ENCODE results near the gene YY1.

- TF ChIP-seq, protein P1, sequence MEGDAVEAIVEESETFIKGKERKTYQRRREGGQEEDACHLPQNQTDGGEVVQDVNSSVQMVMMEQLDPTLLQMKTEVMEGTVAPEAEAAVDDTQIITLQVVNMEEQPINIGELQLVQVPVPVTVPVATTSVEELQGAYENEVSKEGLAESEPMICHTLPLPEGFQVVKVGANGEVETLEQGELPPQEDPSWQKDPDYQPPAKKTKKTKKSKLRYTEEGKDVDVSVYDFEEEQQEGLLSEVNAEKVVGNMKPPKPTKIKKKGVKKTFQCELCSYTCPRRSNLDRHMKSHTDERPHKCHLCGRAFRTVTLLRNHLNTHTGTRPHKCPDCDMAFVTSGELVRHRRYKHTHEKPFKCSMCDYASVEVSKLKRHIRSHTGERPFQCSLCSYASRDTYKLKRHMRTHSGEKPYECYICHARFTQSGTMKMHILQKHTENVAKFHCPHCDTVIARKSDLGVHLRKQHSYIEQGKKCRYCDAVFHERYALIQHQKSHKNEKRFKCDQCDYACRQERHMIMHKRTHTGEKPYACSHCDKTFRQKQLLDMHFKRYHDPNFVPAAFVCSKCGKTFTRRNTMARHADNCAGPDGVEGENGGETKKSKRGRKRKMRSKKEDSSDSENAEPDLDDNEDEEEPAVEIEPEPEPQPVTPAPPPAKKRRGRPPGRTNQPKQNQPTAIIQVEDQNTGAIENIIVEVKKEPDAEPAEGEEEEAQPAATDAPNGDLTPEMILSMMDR (tag by site-specific recombination; IDR thresholded peaks at IDR 0.05) = no peak
- TF ChIP-seq SCRT2 (tag by site-specific recombination; IDR thresholded peaks at IDR 0.05) (no peak), ZNF37A (tag by site-specific recombination; IDR thresholded peaks at IDR 0.05) (no peak), KLF10 (tag by site-specific recombination; IDR thresholded peaks at IDR 0.05) (no peak), BCL11A (tag by site-specific recombination; IDR thresholded peaks at IDR 0.05; ENCODE audit: low read depth) (no peak), YY1 (tag by site-specific recombination; IDR thresholded peaks at IDR 0.05) (no peak), ZNF398 (tag by site-specific recombination; IDR thresholded peaks at IDR 0.05) (no peak), ZSCAN16 (tag by site-specific recombination; IDR thresholded peaks at IDR 0.05) (no peak), ZNF747 (tag by site-specific recombination; IDR thresholded peaks at IDR 0.05) (no peak), ZSCAN30 (tag by site-specific recombination; IDR thresholded peaks at IDR 0.05) (no peak), BCL11B (tag by site-specific recombination; IDR thresholded peaks at IDR 0.05; ENCODE audit: low read depth) (no peak), ZNF560 (tag by site-specific recombination; IDR thresholded peaks at IDR 0.05; ENCODE audit: borderline replicate concordance) (no peak), REPIN1 (tag by site-specific recombination; IDR thresholded peaks at IDR 0.05; ENCODE audit: low read depth) (no peak)
Observed at GRCh38 chr14:100283984-100284881, 45.3 kb downstream of the YY1 start.

All from HEK293 (cell line).